Measurements from ENCODE around the gene MKX.
"Not testable (repeated sequence)": the region's sequence is repeated elsewhere in the genome, so short reads cannot be mapped to it uniquely, and the experiment has no call there.

MKX gene

GRCh38 chr10:27688991-27689390 is 56.6 kb downstream of the MKX start:
- DNase-seq = no peak

DNA sequence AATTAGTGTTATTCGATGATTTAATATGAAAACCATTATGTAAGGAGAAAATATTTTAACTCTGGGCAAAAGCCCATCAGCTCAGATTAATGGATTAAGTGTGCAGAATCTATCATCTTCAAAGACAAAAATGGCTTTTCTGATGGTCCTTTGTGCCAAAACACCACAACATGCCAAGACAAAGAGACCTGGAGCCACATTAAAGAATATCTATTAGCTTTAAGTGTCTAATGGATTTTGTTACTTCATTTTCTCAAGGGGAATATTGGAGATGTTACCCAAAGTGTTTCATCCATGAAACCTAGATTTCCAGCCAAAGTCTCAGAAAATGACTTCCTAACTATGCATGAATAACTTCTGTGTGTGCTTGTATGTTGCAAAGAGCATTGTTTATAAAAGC is 57.3 kb downstream of the MKX start:
- DNase-seq = no peak

- DNase-seq = no peak
Measured at GRCh38 chr10:27687743-27688142, 57.9 kb downstream of the MKX start.

- no peak for DNase-seq
Measured at GRCh38 chr10:27687326-27687725, 58.3 kb downstream of the MKX start.

GRCh38 chr10:27685681-27686080 is 59.9 kb downstream of the MKX start:
- DNase-seq = no peak

DNA sequence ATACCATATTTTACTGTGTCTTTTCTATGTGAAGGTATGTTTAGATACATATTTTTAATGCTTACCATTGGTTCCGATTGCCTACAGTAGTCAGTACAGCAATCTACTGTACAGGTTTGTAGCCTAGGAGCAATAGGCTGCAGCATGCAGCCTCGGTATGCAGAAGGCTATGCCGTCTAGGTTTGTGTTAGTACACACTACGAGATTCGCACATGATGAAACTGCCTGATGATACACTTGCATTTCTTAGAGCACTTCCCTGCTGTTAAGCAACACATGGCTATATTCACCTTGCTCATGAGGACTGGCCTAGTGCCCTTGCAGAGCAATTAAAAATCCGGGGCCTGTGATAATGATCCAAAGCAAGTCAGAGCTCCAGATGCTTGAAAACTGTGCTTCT is 62.4 kb downstream of the MKX start:
- no peak for DNase-seq

GRCh38 chr10:27681795-27682194 is 63.8 kb downstream of the MKX start:
- DNase-seq = not testable (repeated sequence)

DNA sequence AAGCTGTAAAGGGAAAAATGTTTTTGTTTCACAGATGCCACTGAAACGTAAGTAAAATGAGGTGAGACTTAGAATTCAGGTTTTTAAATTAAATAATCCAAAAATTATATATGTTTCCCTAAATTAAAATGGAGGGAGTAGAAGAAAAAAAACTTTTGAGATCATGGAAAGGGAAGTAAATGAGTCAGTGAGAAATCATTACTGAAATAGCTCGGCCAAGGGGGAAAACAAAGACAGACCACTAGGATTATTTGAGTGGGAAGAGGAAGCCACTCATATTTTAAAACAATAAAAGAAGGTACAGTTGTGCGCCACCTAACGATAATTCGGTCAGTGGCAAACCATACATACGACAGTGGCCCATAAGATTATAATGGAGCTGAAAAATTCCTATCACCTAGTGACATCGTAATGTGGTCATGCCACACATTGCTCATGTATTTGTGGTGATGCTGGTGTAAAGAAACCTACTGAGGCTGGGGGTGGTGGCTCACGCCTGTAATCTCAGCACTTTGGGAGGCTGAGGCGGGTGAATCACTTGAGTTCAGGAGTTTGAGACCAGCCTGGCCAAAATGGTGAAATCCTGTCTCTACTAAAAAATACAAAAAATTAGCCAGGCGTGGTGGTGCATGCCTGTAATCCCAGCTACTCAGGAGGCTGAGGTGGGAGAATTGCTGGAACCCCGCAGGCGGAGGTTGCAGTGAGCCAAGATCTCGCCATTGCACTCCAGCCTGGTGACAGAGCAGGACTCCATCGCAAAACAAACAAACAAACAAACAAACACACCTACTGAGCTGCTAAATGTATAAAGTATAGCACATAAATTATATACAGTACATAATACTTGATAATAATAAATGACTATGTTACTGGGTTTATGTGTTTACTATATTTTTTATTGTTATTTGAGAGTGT is 64.7 kb downstream of the MKX start:
- DNase-seq = no peak

DNA sequence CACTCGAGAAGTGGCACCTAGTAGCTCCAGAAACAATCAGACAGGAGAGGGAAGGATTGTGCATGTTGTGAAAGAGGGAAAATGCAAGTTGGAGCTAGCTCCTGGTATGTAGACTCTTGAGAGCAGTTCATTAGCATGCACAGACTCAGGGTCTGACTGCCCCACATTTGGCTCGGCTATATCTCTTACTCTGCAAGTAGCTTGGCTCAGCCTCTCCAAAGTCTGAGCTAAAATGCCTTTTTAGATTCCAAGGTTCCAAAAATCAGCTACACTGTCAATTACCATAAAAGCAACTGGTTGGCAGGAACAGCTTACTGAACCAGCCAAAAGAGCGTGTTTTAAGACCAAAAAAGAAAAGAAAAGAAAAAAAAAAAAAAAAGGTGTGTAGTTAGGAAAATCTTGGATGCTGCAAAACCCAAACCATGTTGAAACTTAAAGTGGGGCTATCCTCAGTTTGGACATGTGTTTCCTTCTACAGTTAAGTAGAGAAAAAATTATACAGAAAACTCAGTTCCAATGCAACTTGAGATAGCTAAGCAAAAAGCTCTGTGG is 65.5 kb downstream of the MKX start:
- DNase-seq = no peak

GRCh38 chr10:27679369-27679912 is 66.2 kb downstream of the MKX start:
- no peak for DNase-seq

DNA sequence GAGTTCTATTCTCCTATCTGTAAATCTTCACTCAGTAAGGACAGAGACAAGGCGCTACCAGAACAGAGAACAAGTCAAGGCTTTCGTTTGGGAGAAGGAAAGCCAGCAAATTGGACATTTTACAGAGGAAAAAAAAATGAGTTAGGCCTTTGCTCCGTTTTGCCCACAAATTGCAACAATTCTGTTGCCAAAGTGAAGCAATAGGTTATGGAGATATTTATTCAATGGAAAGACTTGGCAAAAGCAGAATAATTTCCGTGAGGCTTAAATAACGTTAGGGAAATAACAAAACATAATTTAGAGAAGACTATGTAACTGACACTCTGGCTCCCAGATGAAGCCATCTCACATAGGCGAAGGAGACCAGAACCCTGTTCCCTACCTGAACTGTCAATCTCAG is 67.5 kb downstream of the MKX start:
- no peak for DNase-seq

DNA sequence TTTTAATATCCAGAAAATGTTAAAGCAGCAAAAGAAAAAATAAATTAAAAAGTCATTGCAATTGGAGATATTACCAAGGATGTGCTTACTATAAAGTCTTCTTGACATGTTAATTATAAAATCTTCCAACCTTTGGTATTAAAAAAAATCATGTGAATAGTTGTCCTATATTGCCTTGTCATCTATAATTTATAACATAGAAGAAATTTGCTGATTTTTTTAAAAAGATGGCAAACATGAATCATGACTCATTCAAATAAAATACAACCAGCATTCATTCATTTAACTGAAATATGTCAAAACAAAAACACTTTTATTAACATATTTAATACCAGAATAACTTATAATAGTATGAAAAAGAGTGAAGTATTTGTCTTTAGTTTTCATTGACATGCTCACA is 72.6 kb downstream of the MKX start:
- DNase-seq = no peak

DNA sequence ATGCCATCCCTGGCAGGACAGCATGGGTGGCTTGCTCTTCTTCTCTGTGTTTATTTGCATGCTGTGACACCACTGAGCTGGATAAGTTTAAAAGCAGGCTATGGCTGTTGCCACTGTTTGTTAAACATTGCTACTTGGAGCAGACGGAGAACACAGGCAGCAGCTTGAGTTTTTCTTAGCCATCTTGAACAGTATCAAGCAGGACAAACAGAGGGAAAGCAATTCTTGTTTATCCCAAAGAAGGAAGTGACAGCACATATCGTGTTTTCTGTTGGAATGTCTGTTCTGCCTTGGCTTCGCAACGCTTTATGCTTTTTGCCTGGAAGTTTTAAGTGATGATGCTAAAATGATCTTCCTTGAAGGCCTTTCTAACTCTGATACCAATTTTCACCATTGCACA is 73.8 kb downstream of the MKX start:
- no peak for DNase-seq

GRCh38 chr10:27664461-27664860 is 81.2 kb downstream of the MKX start:
- DNase-seq = no peak

DNA sequence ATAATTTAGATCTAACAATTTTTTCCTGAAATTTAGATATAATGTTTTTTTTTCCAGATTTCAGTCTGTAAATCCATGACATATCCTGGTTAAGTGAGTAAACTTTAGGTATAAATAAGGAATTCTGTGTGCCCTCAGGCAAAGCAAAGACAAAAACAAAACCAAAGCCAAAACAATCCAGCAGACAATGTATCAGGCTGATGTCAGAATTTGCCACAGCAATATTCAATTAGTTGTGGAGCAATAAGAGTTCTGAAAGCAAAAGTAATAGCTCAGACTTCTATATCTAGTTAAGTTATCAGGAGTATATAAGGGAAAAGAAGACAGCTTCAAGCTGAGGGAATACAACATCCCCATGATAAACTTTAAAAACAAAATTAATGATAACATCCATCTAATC is 82.0 kb downstream of the MKX start:
- no peak for DNase-seq

DNA sequence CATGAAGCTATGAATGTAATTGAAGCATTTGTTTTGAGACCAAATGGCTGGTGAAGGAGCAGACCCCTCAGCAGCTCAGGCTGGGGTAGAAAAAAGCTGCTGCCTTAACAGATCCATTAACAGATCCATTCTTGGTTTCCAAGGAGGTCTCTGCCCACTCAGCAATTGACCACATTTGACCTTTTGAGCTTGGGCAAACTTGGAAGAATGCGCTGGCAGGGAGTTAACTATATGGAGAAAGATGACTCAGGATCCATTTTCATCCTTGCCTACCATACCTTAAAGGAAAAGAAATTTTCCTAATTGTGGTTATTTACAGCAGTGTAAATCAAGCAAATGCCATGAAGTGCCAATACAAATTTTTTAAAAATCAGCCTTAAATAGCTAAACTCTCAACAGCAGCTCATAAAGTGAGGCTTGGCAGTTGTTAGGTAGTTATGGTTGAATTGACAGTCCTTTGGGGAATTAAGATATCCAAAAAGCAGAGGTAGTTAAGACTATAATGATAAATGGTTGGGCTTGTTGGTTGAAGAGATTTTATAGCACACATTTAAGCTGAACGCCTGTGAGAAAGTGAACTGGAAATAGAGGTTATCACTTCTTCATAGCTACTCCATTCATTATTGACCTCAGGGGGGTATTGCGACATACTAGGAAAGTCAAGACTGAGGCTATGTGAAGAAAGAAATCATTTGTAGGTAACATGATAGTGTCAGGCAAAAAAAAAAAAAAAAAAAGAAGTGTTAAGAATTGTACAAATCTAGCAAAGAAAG is 83.9 kb downstream of the MKX start:
- no peak for DNase-seq

DNA sequence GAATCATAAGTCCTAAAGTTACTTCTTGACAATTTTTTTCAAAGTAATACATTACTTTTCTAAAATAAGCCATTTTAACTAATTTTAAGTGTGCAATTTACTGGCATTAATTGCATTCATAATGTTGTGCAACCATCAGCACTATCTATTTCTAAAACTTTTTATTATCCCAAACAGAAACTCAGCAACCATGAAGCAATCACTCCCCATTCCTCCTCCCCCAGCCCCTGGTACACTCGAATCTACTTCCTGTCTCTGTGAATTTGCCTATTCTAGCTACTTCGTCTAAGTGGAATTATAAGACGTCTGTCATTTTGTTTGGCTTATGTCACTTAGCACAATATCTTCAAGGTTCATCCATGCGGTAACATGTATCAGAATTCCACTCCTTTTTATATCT is 84.9 kb downstream of the MKX start:
- no peak for DNase-seq

- DNase-seq = no peak
Measured at GRCh38 chr10:27660268-27660667, 85.4 kb downstream of the MKX start.

- no peak for DNase-seq
Measured at GRCh38 chr10:27659786-27660185, 85.8 kb downstream of the MKX start.

GRCh38 chr10:27658788-27659187 is 86.8 kb downstream of the MKX start:
- no peak for DNase-seq

DNA sequence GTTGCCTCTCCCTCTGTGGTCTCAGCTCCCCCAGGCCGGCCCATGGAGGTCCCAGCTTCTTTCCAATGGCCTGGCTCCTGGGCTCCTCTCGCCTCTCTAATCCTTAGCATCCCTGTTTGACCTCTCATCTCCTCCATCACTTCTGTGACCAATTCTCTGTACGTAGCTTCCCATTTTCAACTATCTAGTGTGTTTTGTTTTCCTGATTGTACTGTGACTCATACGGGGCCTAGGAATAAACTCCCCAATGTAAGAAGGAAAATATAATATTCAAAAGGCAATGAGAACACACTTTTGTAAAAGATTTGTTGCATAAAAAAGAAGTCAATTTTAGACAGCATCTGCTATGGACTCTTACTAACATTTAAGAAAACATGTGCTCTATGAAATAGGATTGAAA is 90.3 kb downstream of the MKX start:
- no peak for DNase-seq

DNA sequence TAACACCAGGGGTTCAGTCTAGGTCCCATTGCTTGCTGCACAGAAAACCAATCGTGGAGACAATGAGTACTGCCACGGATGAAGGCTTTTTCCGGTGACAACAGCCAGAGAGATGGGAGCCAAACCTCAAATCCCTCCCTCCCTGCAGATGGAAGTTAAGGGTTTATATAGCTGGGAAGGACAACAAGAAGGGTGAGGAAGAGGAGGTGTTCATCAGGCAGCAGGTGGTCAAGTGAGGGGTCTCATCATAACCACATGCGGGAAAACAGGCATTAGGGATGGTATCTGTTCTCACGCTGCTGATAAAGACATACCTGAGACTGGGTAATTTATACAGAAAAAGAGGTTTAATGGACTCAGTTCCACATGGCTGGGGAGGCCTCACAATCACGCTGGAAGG is 91.3 kb downstream of the MKX start:
- no peak for DNase-seq

DNA sequence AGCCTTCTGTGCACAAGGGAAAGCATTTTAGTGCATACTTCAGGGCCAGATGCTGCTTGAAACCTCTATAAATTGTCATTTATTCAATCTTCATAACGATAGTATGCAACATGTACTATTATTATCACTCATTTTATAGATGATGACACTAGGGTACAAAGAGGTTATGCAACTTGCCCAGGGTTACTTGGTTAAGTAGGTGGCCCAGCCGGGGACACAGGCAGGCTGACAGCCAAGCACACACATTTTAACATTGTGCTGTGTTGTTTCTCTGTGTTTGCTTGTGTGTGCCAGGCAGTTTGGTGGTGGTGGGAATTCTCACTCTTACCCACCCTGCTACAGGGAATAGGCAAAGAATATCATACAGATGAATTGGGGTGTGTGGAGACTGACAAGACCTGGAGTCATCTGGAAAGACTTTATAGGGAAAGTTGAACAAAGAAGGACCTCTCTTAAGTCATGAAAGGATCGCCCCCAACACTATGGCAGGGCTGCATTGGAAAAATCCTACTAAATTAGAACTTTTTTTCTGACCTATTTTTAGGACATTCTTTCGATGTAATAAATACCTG is 98.9 kb downstream of the MKX start:
- DNase-seq = no peak
